Liver (tissue), 9 donors: ENCODE results near the gene ATP2A3. TPM values are rescaled to one million over a fixed set of nuclear protein-coding genes. Genes with fewer than 3 reads are reported as not detected.

ENCODE experiments used
- DNase-seq: peaks from one replicate; pipeline ENCODE4 v3.0.0-alpha.2; 2017; ENCODE audit warnings: low spot score
- H3K27ac ChIP-seq, 2 donors: one replicate each; pipeline ENCODE4 v1.7.0; 2013; ENCODE audit warnings: inconsistent platforms in 2 of 2, low read length in 2 of 2, control low read depth in 1 of 2, low read depth in 1 of 2, mild to moderate bottlenecking in 1 of 2
- H3K27me3 ChIP-seq, 4 donors: one replicate each; pipeline versions ENCODE4 v1.6.1 to v1.7.0; 2013; ENCODE audit warnings: low read length in 3 of 4, inconsistent platforms in 1 of 4, mild to moderate bottlenecking in 1 of 4, moderate library complexity in 1 of 4; ENCODE audit not compliant: control insufficient read depth in 4 of 4, insufficient read depth in 4 of 4
- H3K36me3 ChIP-seq, 4 donors: one replicate each; pipeline versions ENCODE4 v1.6.1 to v1.7.0; 2013; ENCODE audit warnings: low read length in 3 of 4, mild to moderate bottlenecking in 3 of 4, low read depth in 1 of 4, moderate library complexity in 1 of 4; ENCODE audit not compliant: control insufficient read depth in 4 of 4, insufficient read depth in 3 of 4
- H3K4me1 ChIP-seq, 4 donors: one replicate each; pipeline versions ENCODE4 v1.6.1 to v1.7.0; 2013; ENCODE audit warnings: low read length in 3 of 4, mild to moderate bottlenecking in 3 of 4, moderate library complexity in 1 of 4; ENCODE audit not compliant: control insufficient read depth in 4 of 4, insufficient read depth in 4 of 4
- H3K4me3 ChIP-seq, 3 donors: one replicate each; pipeline versions ENCODE4 v1.6.1 to v1.7.0; 2013; ENCODE audit warnings: low read length in 3 of 3, control low read depth in 1 of 3, low read depth in 1 of 3, mild to moderate bottlenecking in 1 of 3
- H3K9ac ChIP-seq, 2 donors: one replicate each; pipeline ENCODE4 v1.7.0; 2013; ENCODE audit warnings: low read length in 2 of 2, mild to moderate bottlenecking in 2 of 2, moderate library complexity in 2 of 2, control low read depth in 1 of 2, low read depth in 1 of 2
- H3K9me3 ChIP-seq, 4 donors: one replicate each; pipeline versions ENCODE4 v1.6.1 to v1.7.0; 2013; ENCODE audit warnings: low read length in 3 of 4; ENCODE audit not compliant: control insufficient read depth in 4 of 4
- CTCF ChIP-seq: fragments of 150-350 bp; IDR thresholded peaks from 2 replicates; pipeline ENCODE4 v1.5.1; 2017; ENCODE audit warnings: improper control_type of control experiment, low read depth, low read length; ENCODE audit not compliant: missing input control
- EGR1 ChIP-seq, 2 donors: IDR thresholded peaks; 2 replicates each; pipeline ENCODE4 v1.6.1; 2016 to 2018; ENCODE audit warnings: antibody characterized with exemption in 2 of 2, low read depth in 2 of 2
- FOXA1 ChIP-seq: IDR thresholded peaks from 2 replicates; pipeline ENCODE4 v1.6.1; 2016; ENCODE audit warnings: antibody characterized with exemption
- FOXA2 ChIP-seq: IDR thresholded peaks from 2 replicates; pipeline ENCODE4 v1.6.1; 2016; ENCODE audit warnings: antibody characterized with exemption
- GABPA ChIP-seq, 2 donors: IDR thresholded peaks in 1 of 2; conservative IDR thresholded peaks in 1 of 2; 2 replicates each; pipeline ENCODE4 v1.6.1; 2016; ENCODE audit warnings: antibody characterized with exemption in 2 of 2, mild to moderate bottlenecking in 1 of 2, moderate library complexity in 1 of 2
- HNF4A ChIP-seq, 2 donors: conservative IDR thresholded peaks; 2 replicates each; pipeline ENCODE4 v1.6.1; 2016; ENCODE audit warnings: antibody characterized with exemption in 2 of 2, mild to moderate bottlenecking in 2 of 2
- JUND ChIP-seq, 2 donors: IDR thresholded peaks; 2 replicates each; pipeline ENCODE4 v1.6.1; 2016; ENCODE audit warnings: antibody characterized with exemption in 2 of 2
- MAX ChIP-seq: IDR thresholded peaks from 2 replicates; pipeline ENCODE4 v1.6.1; 2016; ENCODE audit warnings: antibody characterized with exemption
- NR2F2 ChIP-seq: IDR thresholded peaks from 2 replicates; pipeline ENCODE4 v1.6.1; 2016; ENCODE audit warnings: antibody characterized with exemption
- RAD21 ChIP-seq, 2 donors: IDR thresholded peaks; 2 replicates each; pipeline ENCODE4 v1.6.1; 2016; ENCODE audit warnings: antibody characterized with exemption in 2 of 2, mild to moderate bottlenecking in 2 of 2
- REST ChIP-seq: IDR thresholded peaks from 2 replicates; pipeline ENCODE4 v1.6.1; 2016; ENCODE audit warnings: antibody characterized with exemption, mild to moderate bottlenecking
- RXRA ChIP-seq, 2 donors: IDR thresholded peaks; 2 replicates each; pipeline ENCODE4 v1.6.1; 2017 to 2018; ENCODE audit warnings: antibody characterized with exemption in 2 of 2, mild to moderate bottlenecking in 1 of 2
- TAF1 ChIP-seq: conservative IDR thresholded peaks from 2 replicates; pipeline ENCODE4 v1.6.1; 2016; ENCODE audit warnings: antibody characterized with exemption, mild to moderate bottlenecking
- ZBTB33 ChIP-seq: IDR thresholded peaks from 2 replicates; pipeline ENCODE4 v1.6.1; 2016; ENCODE audit warnings: antibody characterized with exemption
- WGBS: extraction: QIAGEN DNeasy Blood & Tissue Kit; methylation state at CpG from one replicate; pipeline ENCODE4 v1.1.7; 2013; 5-methylcytosine and 5-hydroxymethylcytosine counted together
- polyA plus RNA-seq, 2 donors: library from polyadenylated mRNA; stranded (reverse) in 1 of 2; unstranded in 1 of 2; fragments of 200-250 nt in 1 of 2; fragments of >200 nt in 1 of 2; fragmentation: Nextera tagmentation in 1 of 2; extraction: Ambion mirVana in 1 of 2; gene quantifications; one replicate each; pipeline versions ENCODE4 v1.2.1 to v1.2.3, GENCODE V29; 2013 to 2015
- total RNA-seq, 2 donors: library from RNA; depleted of rRNA; stranded (reverse); fragments of >200 nt; gene quantifications; one replicate each; pipeline ENCODE4 v1.2.3, GENCODE V29; 2014
- TF ChIP-seq, protein P1 (sequence below): IDR thresholded peaks from 2 replicates; pipeline ENCODE4 v1.6.1; 2016; ENCODE audit warnings: antibody characterized with exemption
- donor health status: healthy.
- donor health status: healthy.
- donor health status: healthy.
- donor health status: healthy.
- donor health status: healthy.

ATP2A3 gene
- total and polyA plus RNA-seq, 4 donors: 1.4 to 17.1 (median 3.2) TPM

DNA sequence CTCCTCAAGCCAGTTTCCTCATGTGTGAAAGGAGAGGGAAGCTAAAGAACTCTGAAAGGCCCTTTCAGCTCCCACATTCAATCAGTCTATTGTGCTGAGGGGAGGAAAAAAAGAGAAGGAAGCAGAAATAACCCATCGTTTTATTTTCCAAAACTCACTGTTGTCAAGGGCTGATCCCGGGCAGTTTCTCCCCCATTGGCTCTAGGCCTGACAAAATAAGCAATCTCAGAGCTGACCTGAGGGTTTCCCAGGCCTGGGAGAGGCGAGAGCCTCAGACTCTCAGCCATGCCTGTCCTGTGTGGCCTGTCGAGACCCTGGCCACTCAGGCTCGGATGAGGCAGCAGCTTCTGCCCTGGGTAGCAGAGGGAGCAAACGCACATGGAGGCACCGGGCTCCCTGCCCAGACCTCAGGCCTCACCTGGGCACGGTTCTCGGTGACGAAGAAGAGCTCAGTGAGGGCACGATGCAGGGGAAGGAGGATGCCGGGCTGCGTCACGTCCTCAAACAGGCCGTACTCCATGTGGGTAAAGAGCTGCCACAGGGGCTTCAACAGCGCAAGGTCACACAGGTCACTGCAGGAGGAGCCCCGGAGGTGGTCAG lies 45.0 kb upstream of the ATP2A3 start:
- H3K36me3 ChIP-seq: peaks cover 20 to 74% (median 49%) of the 10 kb centered on the region in 4 donors
- DNase-seq: no peak
- H3K27ac ChIP-seq: peak overlapping the region in 1 of 2 donors; percentile 29
- TF ChIP-seq HNF4A (conservative IDR thresholded peaks at IDR 0.05) (no peak), RXRA (IDR thresholded peaks at IDR 0.05) (no peak), REST (no peak), JUND (IDR thresholded peaks at IDR 0.05) (no peak), FOXA2 (no peak), ZBTB33 (no peak), EGR1 (IDR thresholded peaks at IDR 0.05; ENCODE audit: low read depth in 2 of 2) (no peak), FOXA1 (no peak), MAX (no peak), NR2F2 (no peak), TAF1 (no peak), RAD21 (IDR thresholded peaks at IDR 0.05) (no peak), CTCF (no peak), GABPA (IDR thresholded peaks at IDR 0.05 in 1 of 2, conservative IDR thresholded peaks at IDR 0.05 in 1 of 2) (no peak)
- TF ChIP-seq, protein P1, sequence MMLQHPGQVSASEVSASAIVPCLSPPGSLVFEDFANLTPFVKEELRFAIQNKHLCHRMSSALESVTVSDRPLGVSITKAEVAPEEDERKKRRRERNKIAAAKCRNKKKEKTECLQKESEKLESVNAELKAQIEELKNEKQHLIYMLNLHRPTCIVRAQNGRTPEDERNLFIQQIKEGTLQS: no peak
- no peak overlapping the region for H3K9ac ChIP-seq
- H3K27me3 ChIP-seq: no peaks in the 10 kb centered on the region
- H3K4me1 ChIP-seq: peaks cover 3 to 8% (median 5%) of the 10 kb centered on the region in 4 donors
- 87% methylated on average over 17 of the region's 17 CpGs for WGBS
- no peaks in the 10 kb centered on the region for H3K9me3 ChIP-seq
- H3K4me3 ChIP-seq: no peak overlapping the region
